ENCODE data around the gene TLE7.

TLE7 gene

DNA sequence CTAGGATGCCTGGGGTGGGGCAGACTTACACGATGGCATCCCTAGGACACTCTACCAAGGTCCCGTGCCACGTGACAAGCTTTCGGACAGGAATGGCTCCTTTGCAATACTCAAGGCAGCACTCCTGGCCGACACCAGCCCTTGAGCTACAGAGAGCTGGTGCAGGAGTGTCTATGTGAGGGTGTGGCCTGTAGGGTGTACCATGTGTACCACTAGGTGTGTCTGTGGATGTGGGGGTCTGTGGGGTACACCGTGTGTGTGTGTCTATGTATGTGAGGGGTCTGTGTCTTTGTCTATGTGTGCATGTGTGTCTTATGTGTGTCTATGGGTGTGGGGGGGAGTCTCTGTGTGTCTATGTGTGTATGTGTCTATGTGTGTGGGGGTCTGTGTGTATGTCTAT is 1.9 kb upstream of the TLE7 start:
- no peak for DNase-seq

GRCh38 chr16:71441348-71442050 is 355 bp downstream of the TLE7 start:
- DNase-seq, result no peak

GRCh38 chr16:71440669-71441347 is 1.0 kb downstream of the TLE7 start:
- no peak for DNase-seq

DNA sequence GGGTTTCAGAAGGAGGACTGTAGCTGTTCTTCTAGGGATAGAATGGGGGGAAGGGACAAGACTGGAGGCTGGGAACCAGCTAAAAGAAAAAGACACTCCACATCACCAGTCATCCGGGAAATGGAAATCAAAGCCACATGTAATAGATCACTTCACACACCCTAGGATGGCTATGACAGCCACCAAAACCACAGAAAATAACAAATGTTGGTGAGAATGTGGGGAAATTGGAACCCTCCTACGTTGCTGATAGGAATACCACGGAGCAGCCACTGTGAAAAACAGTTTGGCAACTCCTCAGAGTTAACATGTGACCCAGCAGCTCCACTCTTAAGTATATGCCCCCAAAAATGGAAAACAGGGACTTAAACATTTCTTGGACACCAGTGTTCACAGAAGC is 2.3 kb downstream of the TLE7 start:
- no peak for DNase-seq

DNA sequence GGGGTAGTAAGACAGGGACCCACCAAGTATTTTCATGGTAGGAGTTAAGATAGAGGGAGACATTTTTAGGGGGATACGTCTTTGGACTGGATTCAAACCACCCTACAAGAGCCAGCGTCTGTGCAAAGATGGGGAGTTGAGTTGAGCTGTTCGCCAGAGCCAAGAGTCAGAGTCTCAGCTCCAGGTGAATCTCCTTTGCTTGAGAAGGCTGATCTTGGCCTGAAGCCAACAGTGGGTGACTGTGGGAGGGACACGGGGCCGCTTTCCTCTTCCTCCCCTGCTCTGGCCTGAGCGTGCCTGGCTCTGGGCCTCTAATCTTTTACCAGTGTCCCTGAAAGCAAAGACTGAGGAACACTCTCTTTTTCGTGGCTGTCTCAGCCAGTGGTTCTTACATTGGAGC is 5.4 kb downstream of the TLE7 start:
- DNase-seq, result no peak

GRCh38 chr16:71432906-71433305 is 8.9 kb downstream of the TLE7 start:
- no peak for DNase-seq

- DNase-seq, result no peak
These were observed 9.9 kb downstream of the TLE7 start for GRCh38 chr16:71431991-71432390.

DNA sequence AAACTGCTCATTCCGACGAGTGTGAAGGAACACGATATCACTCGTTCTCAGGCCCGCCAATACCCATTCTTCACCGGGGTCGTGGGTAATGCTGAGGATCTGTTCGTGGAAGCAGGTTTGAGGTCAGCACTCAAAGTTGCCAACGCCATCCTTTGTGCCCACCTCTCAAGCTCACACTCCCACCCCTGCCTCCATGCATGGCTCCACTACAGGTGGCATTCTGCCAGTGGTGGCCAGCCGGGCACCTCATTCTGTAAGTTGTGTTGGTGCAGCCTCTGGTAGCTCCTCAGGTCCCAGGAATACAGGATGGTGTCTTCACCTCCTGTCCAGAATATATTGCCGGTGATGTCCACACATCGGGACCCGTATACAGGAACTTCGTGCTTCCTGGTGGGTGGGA is 10.7 kb downstream of the TLE7 start:
- no peak for DNase-seq

DNA sequence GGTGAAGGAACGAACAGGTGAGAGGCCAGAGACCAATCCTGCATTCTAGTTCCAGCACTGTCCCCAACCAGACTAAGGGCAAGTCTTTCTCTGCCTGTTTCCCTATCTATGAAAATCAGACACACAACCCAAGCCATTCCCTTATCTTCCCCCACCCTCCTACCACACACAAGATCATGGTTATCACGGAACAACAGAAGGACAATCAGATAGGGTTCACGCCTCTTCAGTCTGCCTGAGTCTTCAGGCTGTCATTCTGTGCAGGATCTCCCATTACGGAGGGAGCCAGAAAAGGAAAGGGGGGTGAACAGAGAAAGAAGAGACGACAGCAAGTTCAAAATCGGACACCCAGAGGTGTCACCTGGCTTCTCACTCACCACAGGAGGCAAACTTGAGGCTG is 11.1 kb downstream of the TLE7 start:
- DNase-seq, result no peak

- DNase-seq, result no peak
These were observed 12.3 kb downstream of the TLE7 start for GRCh38 chr16:71429581-71429980.

DNA sequence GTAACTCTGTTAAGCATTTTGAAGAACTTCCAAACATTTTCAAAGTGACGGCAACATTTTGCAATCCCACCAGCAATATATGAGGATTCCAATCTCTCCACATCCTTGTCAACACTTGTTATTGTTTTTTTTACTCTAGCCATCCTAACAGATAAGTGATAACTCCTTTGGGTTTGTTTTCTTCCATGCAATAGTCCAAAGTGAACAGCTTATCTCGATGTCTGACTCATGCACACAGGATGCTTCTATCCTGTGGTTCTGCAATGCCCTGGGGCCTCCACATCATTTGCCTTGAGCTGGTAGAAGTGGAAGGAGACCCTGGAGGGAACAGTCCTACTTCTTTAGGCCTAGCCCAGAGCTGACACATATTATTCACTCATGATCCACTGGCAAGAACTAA is 13.0 kb downstream of the TLE7 start:
- no peak for DNase-seq

DNA sequence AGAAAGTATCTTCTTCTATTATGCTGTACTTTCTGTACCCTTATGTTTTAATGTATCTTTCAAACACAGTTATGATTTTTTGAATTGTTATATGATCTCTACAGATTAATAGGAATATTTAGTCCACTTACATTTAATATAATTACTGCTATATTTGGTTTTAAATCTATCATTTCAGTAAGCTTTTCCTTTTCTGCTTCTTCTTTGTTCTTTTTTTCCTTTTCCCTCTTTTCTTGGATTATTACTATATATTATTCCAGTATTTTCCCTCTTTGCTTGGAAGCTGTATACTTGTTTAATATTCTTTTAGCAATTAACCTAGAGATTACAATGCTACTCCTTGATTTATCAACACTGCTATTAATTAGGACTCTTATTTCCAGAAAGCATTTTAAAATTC is 13.5 kb downstream of the TLE7 start:
- DNase-seq, result no peak

- DNase-seq, result no peak
These were observed 14.8 kb downstream of the TLE7 start for GRCh38 chr16:71426880-71427615.

DNA sequence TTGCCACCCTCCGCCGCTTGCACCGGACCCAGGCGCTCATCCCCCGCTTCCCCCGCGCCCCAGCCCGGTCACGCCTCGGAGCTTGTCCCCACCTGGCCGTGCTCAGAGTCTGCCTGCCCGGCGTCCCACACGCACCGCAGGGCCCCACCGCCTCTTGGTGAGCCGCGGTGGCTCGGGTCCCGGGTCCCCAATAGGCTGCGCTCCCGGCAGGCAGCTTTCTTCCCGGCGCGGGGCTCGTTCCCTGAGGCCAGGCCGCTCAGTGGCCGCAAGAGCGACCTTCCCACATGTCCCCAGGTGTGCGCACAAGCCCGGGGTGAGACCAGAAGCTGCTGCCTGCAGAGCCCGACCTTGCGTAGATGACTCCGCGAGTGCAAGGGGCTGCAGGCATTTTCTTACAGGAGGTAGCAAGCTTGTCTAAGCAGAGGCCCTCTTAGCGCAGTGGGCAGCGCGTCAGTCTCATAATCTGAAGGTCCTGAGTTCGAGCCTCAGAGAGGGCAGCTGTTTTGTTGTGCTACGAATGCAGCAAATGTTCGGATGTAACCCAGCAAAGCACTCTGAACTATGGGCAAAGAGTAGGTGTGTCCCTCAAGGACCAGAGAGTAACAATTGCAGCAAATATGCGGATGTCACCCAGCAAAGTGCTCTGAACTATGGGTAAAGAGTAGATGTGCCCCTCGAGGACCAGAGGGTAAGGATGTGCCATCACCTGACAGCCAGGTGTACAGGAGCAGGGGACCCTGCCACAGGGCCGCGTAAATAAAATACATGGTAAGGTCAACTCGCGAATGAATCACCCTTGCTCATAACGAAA is 15.6 kb downstream of the TLE7 start:
- no peak for DNase-seq

DNA sequence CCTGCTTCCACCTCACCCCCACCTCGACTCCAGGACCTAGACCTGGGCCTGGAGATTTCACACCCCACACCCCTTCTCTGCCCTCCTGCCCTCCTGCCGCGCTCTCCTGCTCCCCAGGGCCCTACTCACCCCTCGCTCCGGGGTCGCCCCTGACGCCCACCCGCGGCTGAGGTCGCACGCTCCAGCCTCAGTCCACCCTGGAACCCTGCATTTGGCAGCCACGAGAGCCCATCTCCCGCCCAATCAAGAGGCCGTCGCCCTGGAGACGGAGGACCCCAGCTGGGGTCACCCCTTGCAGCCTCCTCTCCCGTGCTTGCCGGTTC is 16.1 kb downstream of the TLE7 start:
- DNase-seq, result no peak

DNA sequence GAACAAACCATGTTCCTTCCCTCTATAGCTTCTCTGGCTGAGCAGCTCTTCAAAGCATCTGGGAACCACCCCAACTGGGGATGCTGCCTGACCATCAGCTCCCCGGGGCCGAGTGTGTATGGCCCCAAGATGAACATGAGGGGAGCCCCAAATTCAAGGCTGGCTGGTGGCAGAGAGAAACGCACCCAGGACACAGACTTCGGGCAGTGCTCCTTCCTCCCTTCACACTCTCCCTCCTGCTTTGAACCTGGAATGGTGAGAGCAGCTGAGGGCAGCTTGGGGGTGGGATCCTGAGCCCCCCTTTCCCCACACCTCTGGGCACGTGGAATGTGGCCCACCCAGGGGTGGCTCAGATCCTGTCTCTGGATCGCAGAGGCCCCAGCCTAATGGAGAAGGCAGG is 17.2 kb downstream of the TLE7 start:
- no peak for DNase-seq

DNA sequence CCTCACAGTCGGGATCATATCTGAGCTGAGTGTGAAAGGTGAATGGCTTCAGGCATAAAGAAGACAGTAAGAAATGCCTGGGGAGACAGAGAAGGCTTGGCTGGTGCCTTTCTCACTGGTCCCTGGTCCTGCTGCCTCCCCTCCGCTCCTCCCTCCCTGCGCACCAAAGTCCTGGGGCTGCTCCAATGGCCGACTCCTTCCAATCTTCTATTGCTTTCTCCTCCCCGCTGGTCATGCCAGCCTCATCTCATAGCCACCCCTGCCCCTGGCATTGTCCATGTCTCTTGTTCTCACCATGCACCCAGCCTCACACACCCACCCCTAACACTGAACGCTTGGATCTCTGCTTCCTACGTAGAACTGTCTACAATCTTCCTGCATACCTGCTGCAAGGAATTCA is 18.0 kb downstream of the TLE7 start:
- DNase-seq, result no peak

DNA sequence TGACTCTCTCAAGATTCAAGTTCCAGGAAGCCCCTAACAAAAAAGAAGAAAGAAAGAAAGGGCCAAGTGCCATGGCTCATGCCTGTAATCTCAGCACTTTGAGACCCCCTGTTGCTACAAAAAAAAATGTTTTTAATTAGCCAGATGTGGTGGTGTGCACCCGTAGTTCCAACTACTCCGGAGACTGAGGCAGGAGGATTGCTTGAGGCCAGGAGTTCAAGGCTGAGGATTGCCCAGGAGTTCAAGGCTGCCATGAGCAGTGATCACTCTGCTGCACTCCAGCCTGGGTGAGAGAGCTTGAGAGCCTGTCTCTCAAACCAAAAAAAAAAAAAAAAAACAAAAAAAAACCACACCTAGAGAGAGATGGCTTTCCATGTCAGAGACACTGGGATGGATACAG is 18.8 kb downstream of the TLE7 start:
- DNase-seq, result no peak

- DNase-seq, result no peak
These were observed 19.9 kb downstream of the TLE7 start for GRCh38 chr16:71421911-71422310.

- DNase-seq, result no peak
These were observed 27.8 kb downstream of the TLE7 start for GRCh38 chr16:71414038-71414437.

DNA sequence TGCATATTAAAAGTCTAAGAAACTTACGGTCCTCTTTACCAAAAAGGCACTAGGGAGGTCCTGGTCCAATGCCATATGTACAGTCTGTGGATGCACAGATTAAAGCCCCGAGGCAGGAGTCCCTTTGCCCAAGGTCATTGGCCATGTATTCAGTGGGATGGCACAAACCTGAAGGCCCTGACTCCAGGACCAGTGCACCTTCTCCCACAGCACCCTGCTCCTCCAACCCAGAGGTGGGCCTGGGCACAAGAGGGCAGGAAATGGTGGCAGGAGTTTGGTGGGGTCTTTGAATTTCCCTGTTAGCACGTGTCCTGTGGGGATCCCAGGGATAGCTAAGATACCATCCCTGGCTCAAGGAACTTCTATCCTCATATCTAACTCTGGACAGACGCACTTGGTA is 28.5 kb downstream of the TLE7 start:
- no peak for DNase-seq

DNA sequence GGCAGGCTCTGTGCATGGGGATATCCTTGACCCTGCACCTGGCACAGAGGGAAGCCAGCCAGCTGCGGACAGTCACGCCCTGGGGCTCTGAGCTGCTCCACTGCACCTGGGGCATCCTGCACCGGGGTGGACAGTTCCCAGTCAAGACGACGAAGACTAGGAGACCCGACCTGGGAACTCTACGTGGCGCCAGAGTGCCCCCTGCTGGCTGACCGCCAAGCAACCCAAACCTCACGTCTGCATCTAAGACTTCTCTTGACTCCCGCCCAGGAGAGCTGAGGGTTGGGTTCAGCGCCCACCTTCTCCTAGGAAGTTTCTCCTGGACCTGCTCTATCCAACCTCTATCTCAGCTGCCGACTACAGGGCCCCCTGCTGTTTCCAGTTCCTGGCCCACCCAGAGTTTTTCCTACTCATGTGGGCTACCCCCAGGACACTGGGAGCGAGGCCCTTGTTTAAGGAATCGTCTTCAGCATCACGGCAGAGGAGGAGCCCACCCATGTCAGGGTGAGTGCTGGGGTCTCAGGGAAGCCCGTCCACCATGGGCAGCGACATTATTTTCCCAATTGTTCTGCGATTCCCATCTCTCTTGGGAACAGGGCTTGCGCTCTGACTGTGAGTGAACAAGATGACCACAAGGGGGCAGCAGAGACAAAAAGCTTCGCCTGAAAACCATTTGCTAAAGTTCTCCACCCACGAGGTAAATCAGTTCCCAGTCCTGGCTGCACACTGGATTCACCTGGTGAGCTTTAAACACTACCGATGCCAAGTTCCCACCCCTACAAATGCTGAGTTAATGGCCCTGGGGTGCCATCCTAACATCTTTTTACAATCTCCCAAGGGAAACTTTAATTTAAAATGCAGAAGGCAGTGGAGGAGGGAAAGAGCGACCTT is 29.3 kb downstream of the TLE7 start:
- peak; percentile 50 for DNase-seq

GRCh38 chr16:71410146-71410545 is 31.7 kb downstream of the TLE7 start:
- no peak for DNase-seq
